ENCODE data around the gene AMBRA1.

DNA sequence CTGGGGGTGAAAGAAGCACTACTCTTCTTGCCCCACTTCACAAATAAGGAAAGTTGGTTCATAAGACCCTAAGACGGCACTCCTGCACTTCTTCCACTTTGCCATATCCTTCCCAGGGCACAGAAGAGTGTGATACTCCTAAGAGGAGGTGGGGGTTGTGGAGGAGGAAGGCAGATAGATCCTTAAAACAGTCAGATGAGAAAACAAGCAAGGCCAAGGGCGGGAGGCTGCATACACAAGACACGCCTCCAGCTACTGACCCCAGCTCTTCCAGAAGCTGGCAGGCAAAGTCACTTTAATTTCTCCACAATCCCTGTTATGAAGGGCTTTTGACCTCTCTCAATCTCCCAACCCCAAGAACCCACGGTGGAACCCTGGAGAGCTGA is 200.6 kb downstream of the AMBRA1 start:
- TF ChIP-seq POLR2A (IDR thresholded peaks at IDR 0.05) = no peak
- TF ChIP-seq, protein P1, sequence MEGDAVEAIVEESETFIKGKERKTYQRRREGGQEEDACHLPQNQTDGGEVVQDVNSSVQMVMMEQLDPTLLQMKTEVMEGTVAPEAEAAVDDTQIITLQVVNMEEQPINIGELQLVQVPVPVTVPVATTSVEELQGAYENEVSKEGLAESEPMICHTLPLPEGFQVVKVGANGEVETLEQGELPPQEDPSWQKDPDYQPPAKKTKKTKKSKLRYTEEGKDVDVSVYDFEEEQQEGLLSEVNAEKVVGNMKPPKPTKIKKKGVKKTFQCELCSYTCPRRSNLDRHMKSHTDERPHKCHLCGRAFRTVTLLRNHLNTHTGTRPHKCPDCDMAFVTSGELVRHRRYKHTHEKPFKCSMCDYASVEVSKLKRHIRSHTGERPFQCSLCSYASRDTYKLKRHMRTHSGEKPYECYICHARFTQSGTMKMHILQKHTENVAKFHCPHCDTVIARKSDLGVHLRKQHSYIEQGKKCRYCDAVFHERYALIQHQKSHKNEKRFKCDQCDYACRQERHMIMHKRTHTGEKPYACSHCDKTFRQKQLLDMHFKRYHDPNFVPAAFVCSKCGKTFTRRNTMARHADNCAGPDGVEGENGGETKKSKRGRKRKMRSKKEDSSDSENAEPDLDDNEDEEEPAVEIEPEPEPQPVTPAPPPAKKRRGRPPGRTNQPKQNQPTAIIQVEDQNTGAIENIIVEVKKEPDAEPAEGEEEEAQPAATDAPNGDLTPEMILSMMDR (IDR thresholded peaks at IDR 0.05) = no peak
